ENCODE data around the gene CFAP54. TPM values are rescaled to one million over a fixed set of nuclear protein-coding genes. Genes with fewer than 3 reads are reported as not detected.

CFAP54 gene
- polyA plus RNA-seq, 1 of the 3 experiments (the other 2 are of a cell fraction), result 0.87 TPM

GRCh38 chr12:96677363-96677762, 188.0 kb downstream of the CFAP54 start:
- H3K4me3 ChIP-seq (ENCODE audit: low read depth in 2 of 2, low read length in 1 of 2), result no peak overlapping the region
- H4K20me1 ChIP-seq (ENCODE audit: insufficient read depth), result no peaks in the 10 kb centered on the region
- H3K9me2 ChIP-seq, result no peaks in the 10 kb centered on the region
- H3K4me2 ChIP-seq, result no peak overlapping the region
- no peaks in the 10 kb centered on the region for H3F3A ChIP-seq (replicated peaks; ENCODE audit: insufficient read depth)
- no peaks in the 10 kb centered on the region for H3K79me2 ChIP-seq (ENCODE audit: insufficient read depth)
- no peaks in the 10 kb centered on the region for H3K36me3 ChIP-seq (replicated peaks in 1 of 2; ENCODE audit: control insufficient read depth in 1 of 2, insufficient read depth in 2 of 2, low read length in 1 of 2)
- no peak overlapping the region for H3K9ac ChIP-seq
- no peak overlapping the region for H3K27ac ChIP-seq (ENCODE audit: low read depth in 2 of 2, low read length in 1 of 2)
- H3K4me1 ChIP-seq (ENCODE audit: control insufficient read depth in 1 of 2, insufficient read depth in 2 of 2, low read depth in 1 of 2, low read length in 1 of 2), result no peaks in the 10 kb centered on the region
- no peak overlapping the region for H2AFZ ChIP-seq (ENCODE audit: low read depth)
- TF ChIP-seq SIN3A (IDR thresholded peaks at IDR 0.05; ENCODE audit: borderline replicate concordance, low read depth, low read length) (no peak), JUND (IDR thresholded peaks at IDR 0.05) (no peak), YY1 (IDR thresholded peaks at IDR 0.05; ENCODE audit: low read depth) (no peak), CTCF (IDR thresholded peaks at IDR 0.05) (no peak)
- TF ChIP-seq, protein P1, sequence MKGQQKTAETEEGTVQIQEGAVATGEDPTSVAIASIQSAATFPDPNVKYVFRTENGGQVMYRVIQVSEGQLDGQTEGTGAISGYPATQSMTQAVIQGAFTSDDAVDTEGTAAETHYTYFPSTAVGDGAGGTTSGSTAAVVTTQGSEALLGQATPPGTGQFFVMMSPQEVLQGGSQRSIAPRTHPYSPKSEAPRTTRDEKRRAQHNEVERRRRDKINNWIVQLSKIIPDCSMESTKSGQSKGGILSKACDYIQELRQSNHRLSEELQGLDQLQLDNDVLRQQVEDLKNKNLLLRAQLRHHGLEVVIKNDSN (IDR thresholded peaks at IDR 0.05; ENCODE audit: borderline replicate concordance, low read depth), result no peak
- no peak for DNase-seq
- H3K27me3 ChIP-seq (ENCODE audit: insufficient read depth), result no peaks in the 10 kb centered on the region
- H3K9me3 ChIP-seq, result no peaks in the 10 kb centered on the region
- ChIA-PET POLR2A (no interaction called here), CTCF (no interaction called here)
- WGBS (ENCODE audit: low lambda C conversion rate), result 26% methylated on average over 1 of the region's 1 CpG

GRCh38 chr12:96687719-96688118, 198.3 kb downstream of the CFAP54 start:
- POLR2A ChIA-PET, result no interaction called here

More at GRCh38 chr12:96687719-96688118, 198.3 kb downstream of the CFAP54 start:
- Histone ChIP-seq H3K27me3 (ENCODE audit: insufficient read depth) (no peaks in the 10 kb centered on the region), H4K20me1 (ENCODE audit: insufficient read depth) (no peaks in the 10 kb centered on the region), H2AFZ (ENCODE audit: low read depth) (no peak overlapping the region), H3K27ac (ENCODE audit: low read depth in 2 of 2, low read length in 1 of 2) (no peak overlapping the region), H3F3A (replicated peaks; ENCODE audit: insufficient read depth) (no peaks in the 10 kb centered on the region), H3K4me3 (ENCODE audit: low read depth in 2 of 2, low read length in 1 of 2) (no peak overlapping the region), H3K4me1 (ENCODE audit: control insufficient read depth in 1 of 2, insufficient read depth in 2 of 2, low read depth in 1 of 2, low read length in 1 of 2) (no peaks in the 10 kb centered on the region; a peak in 1 of 4 replicates), H3K36me3 (replicated peaks in 1 of 2; ENCODE audit: control insufficient read depth in 1 of 2, insufficient read depth in 2 of 2, low read length in 1 of 2) (no peaks in the 10 kb centered on the region), H3K9ac (no peak overlapping the region), H3K9me3 (no peaks in the 10 kb centered on the region), H3K4me2 (no peak overlapping the region), H3K9me2 (no peaks in the 10 kb centered on the region), H3K79me2 (ENCODE audit: insufficient read depth) (no peaks in the 10 kb centered on the region)
- TF ChIP-seq GABPA (IDR thresholded peaks at IDR 0.05; ENCODE audit: low read depth) (no peak), ELF1 (IDR thresholded peaks at IDR 0.05) (no peak), RXRA (IDR thresholded peaks at IDR 0.05; ENCODE audit: borderline replicate concordance, low read depth) (no peak), JUND (IDR thresholded peaks at IDR 0.05) (no peak), IRF3 (IDR thresholded peaks at IDR 0.05; ENCODE audit: low read depth, low read length) (no peak), ZBTB33 (IDR thresholded peaks at IDR 0.05; ENCODE audit: borderline replicate concordance, low read depth) (no peak), TAF1 (IDR thresholded peaks at IDR 0.05; ENCODE audit: borderline replicate concordance, low read depth, low read length) (no peak), NRF1 (IDR thresholded peaks at IDR 0.05; ENCODE audit: low read depth, low read length) (no peak), FOXM1 (IDR thresholded peaks at IDR 0.05; ENCODE audit: low read depth) (no peak), POLR2AphosphoS5 (IDR thresholded peaks at IDR 0.05; ENCODE audit: low read depth, low read length) (no peak), SIN3A (IDR thresholded peaks at IDR 0.05; ENCODE audit: borderline replicate concordance, low read depth, low read length) (no peak)
- TF ChIP-seq, protein P1 (IDR thresholded peaks at IDR 0.05; ENCODE audit: borderline replicate concordance, low read depth), result no peak
- DNase-seq, result no peak
- CTCF ChIA-PET, result no interaction called here
- WGBS (ENCODE audit: low lambda C conversion rate), result 35% methylated on average over 4 of the region's 4 CpGs
